Neural cell (in vitro differentiated cells): Measurements from ENCODE around the gene MAPK9. TPM values are rescaled to one million over a fixed set of nuclear protein-coding genes. Genes with fewer than 3 reads are reported as not detected.

Source experiments
- H2AFZ ChIP-seq: fragments of 200-600, 300-800 bp; sonication (generic), shearing (Covaris generic); 2 replicates; pipeline ENCODE4 v1.6.0; 2014; ENCODE audit warnings: low read depth, mild to moderate bottlenecking, antibody characterized with exemption, low read length, moderate library complexity
- H3F3A ChIP-seq: fragments of 200-600 bp; shearing (Covaris generic); 2 replicates; pipeline ENCODE4 v1.6.1; 2016; ENCODE audit warnings: mild to moderate bottlenecking, moderate library complexity, mixed read lengths, antibody characterized with exemption, low read length; ENCODE audit not compliant: insufficient read depth, poor library complexity, severe bottlenecking
- H3K27ac ChIP-seq: fragments of 200-600, 300-800 bp; sonication (generic), shearing (Covaris generic); 2 replicates; pipeline ENCODE4 v1.5.1; 2014; ENCODE audit warnings: mild to moderate bottlenecking, low read length, moderate library complexity
- H3K27me3 ChIP-seq: fragments of 300-800, 200-600 bp; sonication (generic), shearing (Covaris generic); 2 replicates; pipeline ENCODE4 v1.6.0; 2014; ENCODE audit warnings: mild to moderate bottlenecking, low read depth, low read length, moderate library complexity; ENCODE audit not compliant: insufficient read depth
- H3K36me3 ChIP-seq: fragments of 300-800, 200-600 bp; sonication (generic), shearing (Covaris generic); 2 replicates; pipeline ENCODE4 v1.5.1; 2014; ENCODE audit warnings: mild to moderate bottlenecking, antibody characterized with exemption, low read length, moderate library complexity; ENCODE audit not compliant: insufficient read depth
- H3K4me2 ChIP-seq: fragments of 300-800, 200-600 bp; sonication (generic), shearing (Covaris generic); 2 replicates; pipeline ENCODE4 v1.6.0; 2014; ENCODE audit warnings: mild to moderate bottlenecking, low read length
- H3K4me3 ChIP-seq: fragments of 300-800, 200-600 bp; sonication (generic), shearing (Covaris generic); 2 replicates; pipeline ENCODE4 v1.5.1; 2014; ENCODE audit warnings: mild to moderate bottlenecking, low read length, moderate library complexity
- H3K79me2 ChIP-seq: fragments of 200-600 bp; shearing (Covaris generic); replicated peaks from 2 replicates; pipeline ENCODE4 v1.6.0; 2014; ENCODE audit warnings: mild to moderate bottlenecking, low read length, moderate library complexity; ENCODE audit not compliant: insufficient read depth
- H3K9ac ChIP-seq: fragments of 300-800, 200-600 bp; sonication (generic), shearing (Covaris generic); 2 replicates; pipeline ENCODE4 v1.6.1; 2016; ENCODE audit warnings: mild to moderate bottlenecking, low read length, mixed read lengths
- H3K9me2 ChIP-seq: fragments of 200-600 bp; shearing (Covaris generic); 2 replicates; pipeline ENCODE4 v1.6.1; 2016; ENCODE audit warnings: mild to moderate bottlenecking, low read length, mixed read lengths; ENCODE audit not compliant: insufficient read depth
- H3K9me3 ChIP-seq: fragments of 200-600, 300-800 bp; sonication (generic), shearing (Covaris generic); 2 replicates; pipeline ENCODE4 v1.6.1; 2016; ENCODE audit warnings: mild to moderate bottlenecking, mixed run types, low read length, moderate library complexity, mixed read lengths
- H4K20me1 ChIP-seq: fragments of 200-600 bp; shearing (Covaris generic); 2 replicates; pipeline ENCODE4 v1.6.1; 2016; ENCODE audit warnings: mild to moderate bottlenecking, mixed run types; ENCODE audit not compliant: insufficient read depth
- EP300 ChIP-seq: fragments of 450-650 bp; conservative IDR thresholded peaks from 2 replicates; pipeline ENCODE4 v1.6.1; 2014; ENCODE audit warnings: antibody characterized with exemption, mild to moderate bottlenecking, moderate library complexity; ENCODE audit not compliant: poor library complexity, severe bottlenecking
- EZH2 ChIP-seq: fragments of 200-600, 300-800 bp; shearing (Covaris generic), sonication (generic); IDR thresholded peaks from 2 replicates; pipeline ENCODE4 v1.6.1; 2014; ENCODE audit warnings: antibody characterized with exemption, low read length, borderline replicate concordance, mild to moderate bottlenecking; ENCODE audit not compliant: insufficient read depth, poor library complexity, severe bottlenecking
- MXI1 ChIP-seq: fragments of 450-650 bp; conservative IDR thresholded peaks from 2 replicates; pipeline ENCODE4 v1.6.1; 2014; ENCODE audit warnings: antibody characterized with exemption, mild to moderate bottlenecking; ENCODE audit not compliant: poor library complexity, severe bottlenecking
- POLR2AphosphoS5 ChIP-seq: IDR thresholded peaks from 2 replicates; pipeline ENCODE4 v1.6.1; 2012
- RAD21 ChIP-seq: fragments of 450-650 bp; conservative IDR thresholded peaks from 2 replicates; pipeline ENCODE4 v1.6.1; 2014; ENCODE audit warnings: antibody characterized with exemption, mild to moderate bottlenecking, moderate library complexity
- REST ChIP-seq: IDR thresholded peaks from 2 replicates; pipeline ENCODE4 v1.6.1; 2012; ENCODE audit warnings: borderline replicate concordance
- polyA plus RNA-seq: library from polyadenylated mRNA; depleted of rRNA; stranded (reverse); fragments of >200 nt; gene quantifications from 2 replicates; pipeline ENCODE4 v1.2.3, GENCODE V29; 2014
- TF ChIP-seq, protein P1 (sequence below): fragments of 450-650 bp; IDR thresholded peaks from 2 replicates; pipeline ENCODE4 v1.5.1; 2014; ENCODE audit warnings: antibody characterized with exemption, mild to moderate bottlenecking, moderate library complexity; ENCODE audit not compliant: poor library complexity, severe bottlenecking

The MAPK9 gene
- polyA plus RNA-seq, 1 donor from 2014 or later, result 73.9 TPM

- no peak for TF ChIP-seq EP300
- TF ChIP-seq RAD21, result no peak
- no peak for TF ChIP-seq POLR2AphosphoS5
These were observed 56.8 kb downstream of the MAPK9 start (continued) for GRCh38 chr5:180235077-180235476.

DNA sequence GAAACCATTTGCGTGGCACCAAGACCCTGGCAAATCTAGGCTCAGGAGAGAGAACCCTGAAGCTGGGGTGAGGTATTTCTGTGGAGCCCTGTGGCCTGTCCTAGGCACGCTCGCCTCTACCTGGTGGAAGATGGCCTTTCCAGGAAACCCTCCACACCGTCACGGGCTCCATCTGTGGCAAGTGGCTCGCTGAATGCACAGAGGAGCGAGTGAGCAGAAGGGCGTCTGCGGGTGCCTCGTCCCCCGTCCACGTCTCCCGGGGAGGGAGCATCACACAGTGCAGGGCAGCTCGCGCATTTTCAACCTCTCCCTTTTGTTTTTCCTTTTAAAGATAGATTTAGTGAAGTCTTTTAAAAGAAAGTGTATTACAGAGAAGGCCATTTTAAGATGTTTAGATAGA is 57.6 kb downstream of the MAPK9 start:
- H3K4me2 ChIP-seq, result no peak overlapping the region
- no peaks in the 10 kb centered on the region for H3K27me3 ChIP-seq
- no peak for TF ChIP-seq MXI1
- no peaks in the 10 kb centered on the region for H4K20me1 ChIP-seq
- H3K27ac ChIP-seq, result no peak overlapping the region
- H3K4me3 ChIP-seq, result no peak overlapping the region
- no peaks in the 10 kb centered on the region for H3K9me2 ChIP-seq
- H2AFZ ChIP-seq, result no peak overlapping the region
- H3K79me2 ChIP-seq, result no peaks in the 10 kb centered on the region
- peaks cover 10% of the 10 kb centered on the region for H3K36me3 ChIP-seq
- H3K9me3 ChIP-seq, result no peaks in the 10 kb centered on the region
- H3K9ac ChIP-seq, result no peak overlapping the region
- no peaks in the 10 kb centered on the region for H3F3A ChIP-seq

DNA sequence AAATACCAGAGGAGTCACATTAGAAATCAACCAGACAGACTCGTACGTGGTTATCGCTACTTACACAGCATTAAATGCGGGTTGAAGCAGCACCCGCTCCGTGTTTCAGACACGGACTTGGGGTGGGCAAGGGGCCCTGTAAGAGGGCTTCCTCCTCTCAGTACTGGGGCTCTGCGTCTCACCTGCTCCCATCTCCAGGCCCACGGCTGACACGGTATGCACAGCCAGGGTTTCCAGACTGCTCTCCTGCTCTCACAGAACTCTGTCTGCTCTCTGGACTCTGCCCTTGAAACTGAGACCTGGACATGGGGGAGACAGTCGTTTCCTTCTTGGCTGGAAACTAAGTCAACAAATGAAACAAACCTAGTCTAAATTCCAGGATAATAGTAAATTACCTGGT is 58.2 kb downstream of the MAPK9 start:
- no peaks in the 10 kb centered on the region for H3F3A ChIP-seq
- H3K79me2 ChIP-seq, result no peaks in the 10 kb centered on the region
- no peak overlapping the region for H3K4me3 ChIP-seq
- H3K27me3 ChIP-seq, result no peaks in the 10 kb centered on the region
- no peaks in the 10 kb centered on the region for H3K9me3 ChIP-seq
- peaks cover 6% of the 10 kb centered on the region for H3K36me3 ChIP-seq
- H3K9me2 ChIP-seq, result no peaks in the 10 kb centered on the region
- TF ChIP-seq POLR2AphosphoS5 (no peak), EZH2 (no peak)
- TF ChIP-seq, protein P1, sequence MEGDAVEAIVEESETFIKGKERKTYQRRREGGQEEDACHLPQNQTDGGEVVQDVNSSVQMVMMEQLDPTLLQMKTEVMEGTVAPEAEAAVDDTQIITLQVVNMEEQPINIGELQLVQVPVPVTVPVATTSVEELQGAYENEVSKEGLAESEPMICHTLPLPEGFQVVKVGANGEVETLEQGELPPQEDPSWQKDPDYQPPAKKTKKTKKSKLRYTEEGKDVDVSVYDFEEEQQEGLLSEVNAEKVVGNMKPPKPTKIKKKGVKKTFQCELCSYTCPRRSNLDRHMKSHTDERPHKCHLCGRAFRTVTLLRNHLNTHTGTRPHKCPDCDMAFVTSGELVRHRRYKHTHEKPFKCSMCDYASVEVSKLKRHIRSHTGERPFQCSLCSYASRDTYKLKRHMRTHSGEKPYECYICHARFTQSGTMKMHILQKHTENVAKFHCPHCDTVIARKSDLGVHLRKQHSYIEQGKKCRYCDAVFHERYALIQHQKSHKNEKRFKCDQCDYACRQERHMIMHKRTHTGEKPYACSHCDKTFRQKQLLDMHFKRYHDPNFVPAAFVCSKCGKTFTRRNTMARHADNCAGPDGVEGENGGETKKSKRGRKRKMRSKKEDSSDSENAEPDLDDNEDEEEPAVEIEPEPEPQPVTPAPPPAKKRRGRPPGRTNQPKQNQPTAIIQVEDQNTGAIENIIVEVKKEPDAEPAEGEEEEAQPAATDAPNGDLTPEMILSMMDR, result no peak
- H2AFZ ChIP-seq, result no peak overlapping the region
- no peak overlapping the region for H3K4me2 ChIP-seq
- H3K27ac ChIP-seq, result no peak overlapping the region
- H3K9ac ChIP-seq, result no peak overlapping the region
- H4K20me1 ChIP-seq, result no peaks in the 10 kb centered on the region

GRCh38 chr5:180230017-180230416 is 61.9 kb downstream of the MAPK9 start:
- H3K9me3 ChIP-seq, result no peaks in the 10 kb centered on the region
- H3K9me2 ChIP-seq, result no peaks in the 10 kb centered on the region
- no peak overlapping the region for H3K9ac ChIP-seq
- no peak overlapping the region for H3K27ac ChIP-seq
- no peak overlapping the region for H3K4me3 ChIP-seq
- TF ChIP-seq EZH2, result no peak
- H3F3A ChIP-seq, result no peaks in the 10 kb centered on the region
- H3K79me2 ChIP-seq, result no peaks in the 10 kb centered on the region
- H3K36me3 ChIP-seq, result peaks cover 6% of the 10 kb centered on the region
- no peak overlapping the region for H3K4me2 ChIP-seq
- H4K20me1 ChIP-seq, result no peaks in the 10 kb centered on the region
- no peak overlapping the region for H2AFZ ChIP-seq
- no peaks in the 10 kb centered on the region for H3K27me3 ChIP-seq

DNA sequence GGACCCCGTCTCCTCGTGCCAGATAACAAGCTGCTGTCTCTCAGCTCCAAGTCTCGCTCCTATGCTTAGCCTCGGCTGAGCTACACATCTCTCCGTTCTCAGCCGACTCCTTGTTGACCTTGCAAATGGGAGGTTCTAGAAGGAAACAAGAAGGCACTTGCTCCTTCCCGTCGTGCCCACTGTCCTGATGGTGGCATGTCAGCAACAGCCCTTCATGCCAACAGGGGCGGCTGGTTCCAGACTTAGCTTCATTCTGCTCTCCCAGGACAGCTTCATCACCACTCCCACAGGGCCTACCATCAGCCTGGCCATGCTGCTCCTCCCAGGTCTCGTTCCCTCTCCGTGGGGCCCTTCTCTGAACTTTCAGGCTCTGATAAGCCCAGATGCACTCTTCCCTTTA is 69.8 kb downstream of the MAPK9 start:
- H3K27me3 ChIP-seq, result no peaks in the 10 kb centered on the region
- H4K20me1 ChIP-seq, result no peaks in the 10 kb centered on the region
- H3K9me2 ChIP-seq, result no peaks in the 10 kb centered on the region
- H2AFZ ChIP-seq, result no peak overlapping the region
- no peaks in the 10 kb centered on the region for H3K36me3 ChIP-seq
- H3K4me3 ChIP-seq, result no peak overlapping the region
- H3K4me2 ChIP-seq, result no peak overlapping the region
- TF ChIP-seq REST (no peak), POLR2AphosphoS5 (no peak), EZH2 (no peak), EP300 (no peak), MXI1 (no peak)
- H3K79me2 ChIP-seq, result no peaks in the 10 kb centered on the region
- no peak overlapping the region for H3K27ac ChIP-seq
- H3F3A ChIP-seq, result no peaks in the 10 kb centered on the region
- H3K9me3 ChIP-seq, result peaks cover 4% of the 10 kb centered on the region
- no peak overlapping the region for H3K9ac ChIP-seq
